OCI-LY7 (cell line): ENCODE data around the gene RAC2.
A peak's percentile ranks its signal among the peaks of the same experiment; 100 is the strongest.

Experiments used
- CTCF ChIP-seq: fragments of 200-600 bp; sonication (generic); conservative IDR thresholded peaks from 2 replicates; pipeline ENCODE4 v1.5.1; 2014; ENCODE audit warnings: mild to moderate bottlenecking, antibody characterized with exemption, low read length, moderate library complexity, mixed read lengths
- EZH2phosphoT487 ChIP-seq: fragments of 200-600 bp; sonication (generic); IDR thresholded peaks from 2 replicates; pipeline ENCODE4 v1.6.1; 2018; ENCODE audit warnings: low read depth, borderline replicate concordance, mild to moderate bottlenecking, mixed run types, antibody characterized with exemption, low read length, moderate library complexity, mixed read lengths

- peak; percentile 97 for TF ChIP-seq CTCF
- no peak for TF ChIP-seq EZH2phosphoT487
Observed at GRCh38 chr22:37260901-37261336, 16.9 kb upstream of the RAC2 start.
